Epithelial cell of esophagus (primary cell): ENCODE measurements around the gene SRSF6.

ENCODE experiments used
- DNase-seq: peaks from one replicate; pipeline ENCODE4 v3.0.0; 2010; ENCODE audit warnings: low read depth
- H3K4me3 ChIP-seq: 2 replicates; pipeline ENCODE4 v1.5.1; 2011; ENCODE audit warnings: mild to moderate bottlenecking, low read length, control low read depth
- TF ChIP-seq, protein P1 (sequence below): IDR thresholded peaks from 2 replicates; pipeline ENCODE4 v1.5.1; 2011; ENCODE audit warnings: low read depth, mild to moderate bottlenecking, low read length, control low read depth, inconsistent platforms; ENCODE audit not compliant: insufficient read depth; ENCODE audit errors: missing control alignments

SRSF6 gene

GRCh38 chr20:43426172-43426571 is 31.5 kb upstream of the SRSF6 start:
- no peak for DNase-seq
- H3K4me3 ChIP-seq: no peak overlapping the region
- TF ChIP-seq, protein P1, sequence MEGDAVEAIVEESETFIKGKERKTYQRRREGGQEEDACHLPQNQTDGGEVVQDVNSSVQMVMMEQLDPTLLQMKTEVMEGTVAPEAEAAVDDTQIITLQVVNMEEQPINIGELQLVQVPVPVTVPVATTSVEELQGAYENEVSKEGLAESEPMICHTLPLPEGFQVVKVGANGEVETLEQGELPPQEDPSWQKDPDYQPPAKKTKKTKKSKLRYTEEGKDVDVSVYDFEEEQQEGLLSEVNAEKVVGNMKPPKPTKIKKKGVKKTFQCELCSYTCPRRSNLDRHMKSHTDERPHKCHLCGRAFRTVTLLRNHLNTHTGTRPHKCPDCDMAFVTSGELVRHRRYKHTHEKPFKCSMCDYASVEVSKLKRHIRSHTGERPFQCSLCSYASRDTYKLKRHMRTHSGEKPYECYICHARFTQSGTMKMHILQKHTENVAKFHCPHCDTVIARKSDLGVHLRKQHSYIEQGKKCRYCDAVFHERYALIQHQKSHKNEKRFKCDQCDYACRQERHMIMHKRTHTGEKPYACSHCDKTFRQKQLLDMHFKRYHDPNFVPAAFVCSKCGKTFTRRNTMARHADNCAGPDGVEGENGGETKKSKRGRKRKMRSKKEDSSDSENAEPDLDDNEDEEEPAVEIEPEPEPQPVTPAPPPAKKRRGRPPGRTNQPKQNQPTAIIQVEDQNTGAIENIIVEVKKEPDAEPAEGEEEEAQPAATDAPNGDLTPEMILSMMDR: no peak

DNA sequence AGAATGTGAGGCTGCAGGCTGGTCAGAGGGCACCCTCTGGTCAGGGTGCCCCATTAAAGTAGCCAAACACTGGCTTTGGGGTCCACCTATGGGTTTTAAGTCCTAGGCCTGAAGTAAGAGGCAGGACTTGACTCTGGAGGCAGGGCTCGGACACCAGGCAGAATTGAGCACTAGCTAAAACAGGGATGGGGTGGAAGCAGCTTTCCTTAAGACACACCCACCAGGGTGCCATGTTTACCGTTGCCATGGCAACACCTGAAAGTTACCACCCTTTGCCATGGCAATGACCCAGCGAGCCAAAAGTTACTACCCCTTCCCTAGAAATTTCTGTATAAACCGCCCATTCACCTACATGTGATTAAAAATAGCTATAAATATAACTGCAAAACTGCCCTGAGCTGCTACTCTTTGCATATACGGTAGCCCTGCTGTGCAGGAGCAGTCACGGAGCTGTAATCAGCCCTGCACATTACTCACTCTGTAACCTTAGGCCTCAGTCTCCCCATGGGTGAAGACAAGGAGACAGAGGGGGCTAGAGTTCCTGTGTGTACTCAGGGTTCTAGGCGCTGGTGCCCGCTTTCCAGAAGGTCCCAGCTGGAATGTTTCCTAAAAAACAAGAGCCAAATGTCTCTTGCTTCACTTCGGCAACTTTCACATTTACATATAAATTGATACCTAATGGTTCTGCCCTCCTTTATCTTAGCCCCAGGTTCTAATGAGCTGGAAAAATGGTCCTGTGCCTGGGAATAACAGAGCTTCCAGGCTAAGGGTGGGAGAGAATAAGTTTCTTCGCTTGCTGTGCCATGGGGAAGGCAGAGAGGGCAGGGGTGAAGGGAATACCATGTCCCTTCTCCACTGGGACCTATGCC is 27.2 kb upstream of the SRSF6 start:
- no peak overlapping the region for H3K4me3 ChIP-seq
- DNase-seq: no peak
- TF ChIP-seq, protein P1: no peak

DNA sequence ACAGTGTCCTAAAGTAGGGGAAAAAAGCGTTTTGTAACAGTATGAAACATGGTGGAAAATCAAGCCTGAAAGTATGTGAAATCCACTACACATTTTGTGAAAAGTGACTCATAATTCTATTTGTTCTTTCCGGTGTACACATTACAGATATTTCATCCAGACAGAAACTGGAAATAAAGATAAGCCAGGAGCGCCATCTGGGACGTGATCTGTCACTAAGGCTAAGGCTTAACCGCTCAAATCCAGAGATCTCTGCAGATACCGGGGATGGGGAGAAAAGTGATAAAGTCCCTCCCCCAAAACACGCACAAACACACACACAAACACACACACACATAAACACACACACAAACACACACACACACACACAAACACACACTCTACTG is 26.6 kb upstream of the SRSF6 start:
- DNase-seq: no peak
- TF ChIP-seq, protein P1: no peak
- H3K4me3 ChIP-seq: no peak overlapping the region

GRCh38 chr20:43432498-43432897 is 25.2 kb upstream of the SRSF6 start:
- no peak overlapping the region for H3K4me3 ChIP-seq
- DNase-seq: no peak
- TF ChIP-seq, protein P1: no peak

DNA sequence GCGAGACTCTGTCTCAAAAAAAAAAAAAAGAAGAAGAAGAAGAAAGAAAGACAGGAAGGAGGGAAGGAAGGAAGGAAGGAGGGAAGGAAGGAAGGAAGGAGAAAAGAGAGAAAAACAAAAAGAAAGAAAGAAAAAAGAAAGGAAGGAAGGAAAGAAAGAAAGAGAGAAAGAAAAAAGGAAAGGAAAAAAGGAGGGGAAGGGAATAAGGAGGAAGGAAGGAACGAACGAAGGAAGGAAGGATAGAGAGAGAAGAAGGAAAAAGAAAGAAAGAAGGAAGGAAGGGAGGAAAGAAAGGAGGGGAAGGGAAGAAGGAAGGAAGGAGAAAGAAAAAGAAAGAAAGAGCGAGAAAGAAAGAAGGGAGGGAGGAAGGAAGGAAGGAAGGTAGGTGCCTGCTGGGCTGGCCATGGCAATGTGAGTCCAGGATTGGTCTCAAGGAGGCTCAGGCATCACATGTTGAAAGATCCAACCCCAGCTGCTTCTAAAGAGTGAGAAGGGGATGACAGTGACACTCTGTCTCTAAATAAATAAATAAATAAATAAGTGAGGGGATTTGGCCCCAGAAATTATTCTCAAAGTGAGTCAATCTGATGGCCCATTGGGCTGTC is 24.3 kb upstream of the SRSF6 start:
- no peak for DNase-seq
- H3K4me3 ChIP-seq: no peak overlapping the region
- TF ChIP-seq, protein P1: no peak

DNA sequence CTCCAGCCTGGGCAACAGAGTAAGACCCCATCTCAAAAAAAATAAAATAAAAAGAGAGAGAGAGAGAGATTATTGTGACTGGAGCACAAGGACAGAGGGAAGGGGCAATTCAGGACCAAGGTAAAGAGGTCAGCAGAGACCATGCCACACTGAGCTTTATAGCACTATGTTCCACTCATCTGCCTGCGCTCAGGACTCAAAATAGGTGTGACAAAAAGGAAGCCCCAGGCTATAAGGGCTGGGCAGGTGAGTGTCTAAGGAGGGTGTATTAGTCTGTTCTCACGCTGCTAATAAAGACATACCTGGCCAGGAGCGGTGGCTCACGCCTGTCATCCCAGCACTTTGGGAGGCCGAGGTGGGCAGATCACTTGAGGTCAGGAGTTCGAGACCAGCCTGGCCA is 23.1 kb upstream of the SRSF6 start:
- TF ChIP-seq, protein P1: no peak

More for the DNA sequence above, 23.1 kb upstream of the SRSF6 start:
- no peak for DNase-seq
- no peak overlapping the region for H3K4me3 ChIP-seq
